Peyer's patch (tissue), 4 donors: Measurements from ENCODE around the gene ZNF622. TPM values are rescaled to one million over a fixed set of nuclear protein-coding genes. Genes with fewer than 3 reads are reported as not detected.

Experiments
- DNase-seq, 3 donors: peaks; one replicate each; pipeline ENCODE4 v3.0.0-alpha.2; 2017 to 2019
- H3K27ac ChIP-seq, 4 donors: fragments of 200-600 bp; sonication (generic); one replicate each; pipeline ENCODE4 v1.5.1; 2016 to 2019
- H3K27me3 ChIP-seq, 2 donors: fragments of 200-600 bp; sonication (generic); one replicate each; pipeline ENCODE4 v1.5.1; 2019
- H3K36me3 ChIP-seq, 3 donors: fragments of 200-600 bp; sonication (generic); one replicate each; pipeline ENCODE4 v1.5.1; 2016 to 2019
- H3K4me1 ChIP-seq, 4 donors: fragments of 200-600 bp; sonication (generic); one replicate each; pipeline ENCODE4 v1.5.1; 2016 to 2019
- H3K4me3 ChIP-seq, 4 donors: fragments of 200-600 bp; sonication (generic); 1 replicate in 3 of 4; 2 replicates in 1 of 4; pipeline ENCODE4 v1.5.1; 2016 to 2019; ENCODE audit warnings: mild to moderate bottlenecking in 1 of 4
- H3K9me3 ChIP-seq, 4 donors: fragments of 200-600 bp; sonication (generic); one replicate each; pipeline ENCODE4 v1.5.1; 2016 to 2019; ENCODE audit warnings: mild to moderate bottlenecking in 1 of 4
- POLR2A ChIP-seq, 2 donors: fragments of 450-650 bp; IDR thresholded peaks; one replicate each; pipeline ENCODE4 v1.5.1; 2017; ENCODE audit warnings: antibody characterized with exemption in 2 of 2, mild to moderate bottlenecking in 2 of 2, moderate library complexity in 2 of 2
- total RNA-seq, 4 donors: library from RNA; depleted of rRNA; stranded (reverse); fragments of >200 nt; gene quantifications; one replicate each; pipeline ENCODE4 v1.1.0, GENCODE V29; 2016
- TF ChIP-seq, protein P1 (sequence below), 6 experiments: fragments of 450-650 bp in 4 of 6; fragments of 200-600 bp in 2 of 6; sonication (generic) in 1 of 6; IDR thresholded peaks; one replicate each; pipeline ENCODE4 v1.5.1; 2017 to 2019; ENCODE audit warnings: antibody characterized with exemption in 6 of 6, mild to moderate bottlenecking in 3 of 6, moderate library complexity in 1 of 6

ZNF622 gene
- total RNA-seq, 4 donors from 2014 or later, result 26.7 to 44.6 (median 32.5) TPM

DNA sequence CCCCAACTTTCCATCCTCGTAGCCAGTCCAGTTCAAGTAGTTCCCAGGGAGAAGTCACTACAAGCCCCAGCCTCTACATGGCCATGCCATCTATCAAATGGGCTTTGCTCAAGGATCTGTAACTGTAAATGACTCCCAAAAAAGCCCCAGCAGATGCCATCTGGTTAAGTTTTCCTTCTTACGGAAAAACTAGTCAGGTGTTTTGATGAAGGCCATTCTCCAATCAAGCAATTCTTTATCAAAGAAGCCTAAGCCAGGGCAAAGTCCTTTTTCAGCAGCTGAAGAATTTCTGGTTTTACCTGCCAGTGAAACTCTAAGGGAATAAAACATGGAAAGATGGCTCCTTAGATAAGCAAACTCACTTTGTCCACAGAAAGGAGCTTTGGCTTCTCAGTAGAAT lies 21.9 kb upstream of the ZNF622 start:
- H3K27ac ChIP-seq, result peak overlapping the region in 1 of 4 donors; percentile 40
- H3K27me3 ChIP-seq, result no peaks in the 10 kb centered on the region
- H3K36me3 ChIP-seq, result no peaks in the 10 kb centered on the region
- H3K4me3 ChIP-seq, result no peak overlapping the region
- peaks cover 0 to 35% (median 0%) of the 10 kb centered on the region in 4 donors for H3K4me1 ChIP-seq
- H3K9me3 ChIP-seq, result no peaks in the 10 kb centered on the region
- no peak for DNase-seq
- no peak for TF ChIP-seq POLR2A (IDR thresholded peaks at IDR 0.05)
- TF ChIP-seq, protein P1, sequence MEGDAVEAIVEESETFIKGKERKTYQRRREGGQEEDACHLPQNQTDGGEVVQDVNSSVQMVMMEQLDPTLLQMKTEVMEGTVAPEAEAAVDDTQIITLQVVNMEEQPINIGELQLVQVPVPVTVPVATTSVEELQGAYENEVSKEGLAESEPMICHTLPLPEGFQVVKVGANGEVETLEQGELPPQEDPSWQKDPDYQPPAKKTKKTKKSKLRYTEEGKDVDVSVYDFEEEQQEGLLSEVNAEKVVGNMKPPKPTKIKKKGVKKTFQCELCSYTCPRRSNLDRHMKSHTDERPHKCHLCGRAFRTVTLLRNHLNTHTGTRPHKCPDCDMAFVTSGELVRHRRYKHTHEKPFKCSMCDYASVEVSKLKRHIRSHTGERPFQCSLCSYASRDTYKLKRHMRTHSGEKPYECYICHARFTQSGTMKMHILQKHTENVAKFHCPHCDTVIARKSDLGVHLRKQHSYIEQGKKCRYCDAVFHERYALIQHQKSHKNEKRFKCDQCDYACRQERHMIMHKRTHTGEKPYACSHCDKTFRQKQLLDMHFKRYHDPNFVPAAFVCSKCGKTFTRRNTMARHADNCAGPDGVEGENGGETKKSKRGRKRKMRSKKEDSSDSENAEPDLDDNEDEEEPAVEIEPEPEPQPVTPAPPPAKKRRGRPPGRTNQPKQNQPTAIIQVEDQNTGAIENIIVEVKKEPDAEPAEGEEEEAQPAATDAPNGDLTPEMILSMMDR (IDR thresholded peaks at IDR 0.05), result no peak

DNA sequence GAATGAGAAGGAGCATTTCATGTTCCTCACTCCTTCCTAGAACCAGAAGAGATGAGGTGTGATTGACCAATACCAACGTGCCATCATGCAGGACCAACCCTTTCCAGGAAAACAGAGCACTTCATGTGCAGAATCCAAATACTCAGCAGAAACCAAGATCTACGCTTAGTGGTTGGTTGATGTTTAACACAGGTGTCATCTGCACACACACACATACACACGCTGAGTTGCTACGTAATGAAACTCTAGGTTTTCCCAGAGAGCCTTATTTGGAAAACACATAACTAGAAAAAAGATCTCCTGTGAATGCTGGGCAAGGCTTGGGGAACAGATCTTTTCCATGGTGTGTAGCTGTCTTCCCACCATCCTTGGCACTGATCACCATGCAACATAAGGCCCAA lies 21.1 kb upstream of the ZNF622 start:
- H3K27me3 ChIP-seq, result no peaks in the 10 kb centered on the region
- H3K27ac ChIP-seq, result peak overlapping the region in 1 of 4 donors; percentile 40
- TF ChIP-seq, protein P1 (IDR thresholded peaks at IDR 0.05), result no peak
- TF ChIP-seq POLR2A (IDR thresholded peaks at IDR 0.05), result no peak
- no peaks in the 10 kb centered on the region for H3K36me3 ChIP-seq
- no peaks in the 10 kb centered on the region for H3K9me3 ChIP-seq
- DNase-seq, result peak in 1 of 3 donors; percentile 49
- H3K4me3 ChIP-seq, result no peak overlapping the region
- peaks cover 0 to 29% (median 0%) of the 10 kb centered on the region in 4 donors for H3K4me1 ChIP-seq

DNA sequence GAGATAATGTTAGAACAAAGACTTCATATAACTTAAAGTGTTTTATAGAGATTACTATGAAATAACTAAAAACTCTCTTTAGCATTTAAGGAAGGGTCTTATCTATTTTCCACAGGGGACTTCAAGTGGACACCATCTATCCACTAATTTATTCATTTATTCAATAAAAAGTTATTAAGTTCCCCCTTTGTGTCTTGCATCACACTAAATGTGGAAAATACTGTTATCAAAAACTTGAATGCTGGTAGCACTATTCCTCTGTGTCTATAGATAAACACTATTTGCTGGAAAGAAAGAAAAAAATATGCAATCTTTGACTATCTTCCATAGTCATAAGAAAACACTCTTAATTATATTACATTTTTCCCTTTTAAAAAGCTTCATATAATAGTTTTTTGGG lies 20.1 kb upstream of the ZNF622 start:
- TF ChIP-seq POLR2A (IDR thresholded peaks at IDR 0.05), result no peak
- TF ChIP-seq, protein P1 (IDR thresholded peaks at IDR 0.05), result no peak
- no peaks in the 10 kb centered on the region for H3K9me3 ChIP-seq
- no peak for DNase-seq
- H3K27me3 ChIP-seq, result no peaks in the 10 kb centered on the region
- H3K4me3 ChIP-seq, result no peak overlapping the region
- H3K27ac ChIP-seq, result no peak overlapping the region
- peaks cover 0 to 29% (median 0%) of the 10 kb centered on the region in 4 donors for H3K4me1 ChIP-seq
- H3K36me3 ChIP-seq, result no peaks in the 10 kb centered on the region

DNA sequence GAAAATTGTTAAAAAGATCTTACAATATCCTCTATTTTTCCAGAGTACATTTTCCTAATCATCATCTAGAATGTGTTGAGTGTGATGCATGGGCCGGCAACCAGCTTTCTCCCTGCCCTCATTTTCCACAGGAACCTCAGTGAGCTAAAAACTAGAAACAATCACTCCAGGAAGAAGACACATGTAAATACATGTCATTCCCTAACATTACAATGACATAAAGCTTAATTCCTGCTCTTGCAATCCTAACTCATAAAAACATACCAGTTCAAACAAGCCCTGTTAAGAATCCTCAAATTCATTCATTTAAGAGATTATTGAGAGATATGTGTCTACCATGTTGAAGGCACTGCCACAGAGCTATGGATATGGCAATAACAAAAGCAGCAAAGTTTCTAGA lies 18.5 kb upstream of the ZNF622 start:
- no peaks in the 10 kb centered on the region for H3K9me3 ChIP-seq
- no peak for DNase-seq
- H3K4me3 ChIP-seq, result no peak overlapping the region
- H3K27me3 ChIP-seq, result no peaks in the 10 kb centered on the region
- H3K27ac ChIP-seq, result no peak overlapping the region
- no peak for TF ChIP-seq POLR2A (IDR thresholded peaks at IDR 0.05)
- TF ChIP-seq, protein P1 (IDR thresholded peaks at IDR 0.05), result no peak
- peaks cover 0 to 3% (median 0%) of the 10 kb centered on the region in 3 donors for H3K36me3 ChIP-seq
- peaks cover 0 to 29% (median 0%) of the 10 kb centered on the region in 4 donors for H3K4me1 ChIP-seq

DNA sequence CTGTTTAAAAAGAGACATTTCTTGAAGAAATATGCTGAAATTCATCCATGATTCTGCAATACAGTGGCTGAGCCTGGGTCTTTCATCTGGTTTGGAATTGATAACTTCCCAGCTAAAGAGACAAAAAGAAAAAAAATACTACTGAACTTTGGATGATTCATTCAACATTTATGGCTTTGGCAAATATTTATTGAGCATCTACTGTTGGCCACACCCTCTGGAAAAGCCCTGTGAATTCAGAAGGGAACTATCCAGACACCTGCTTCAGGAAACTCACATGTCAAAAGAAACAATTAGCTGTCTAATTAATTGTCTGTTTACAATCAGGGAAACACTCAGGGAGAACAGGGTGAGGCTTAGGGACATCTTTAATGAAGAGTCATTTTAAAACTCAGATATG lies 17.8 kb upstream of the ZNF622 start:
- Histone ChIP-seq H3K27me3 (no peaks in the 10 kb centered on the region), H3K4me3 (no peak overlapping the region), H3K27ac (peak overlapping the region in 1 of 4 donors; percentile 11), H3K4me1 (peaks cover 0 to 25% (median 0%) of the 10 kb centered on the region in 4 donors), H3K9me3 (no peaks in the 10 kb centered on the region), H3K36me3 (peaks cover 0 to 3% (median 0%) of the 10 kb centered on the region in 3 donors)
- no peak for DNase-seq
- no peak for TF ChIP-seq POLR2A (IDR thresholded peaks at IDR 0.05)
- TF ChIP-seq, protein P1 (IDR thresholded peaks at IDR 0.05), result no peak

DNA sequence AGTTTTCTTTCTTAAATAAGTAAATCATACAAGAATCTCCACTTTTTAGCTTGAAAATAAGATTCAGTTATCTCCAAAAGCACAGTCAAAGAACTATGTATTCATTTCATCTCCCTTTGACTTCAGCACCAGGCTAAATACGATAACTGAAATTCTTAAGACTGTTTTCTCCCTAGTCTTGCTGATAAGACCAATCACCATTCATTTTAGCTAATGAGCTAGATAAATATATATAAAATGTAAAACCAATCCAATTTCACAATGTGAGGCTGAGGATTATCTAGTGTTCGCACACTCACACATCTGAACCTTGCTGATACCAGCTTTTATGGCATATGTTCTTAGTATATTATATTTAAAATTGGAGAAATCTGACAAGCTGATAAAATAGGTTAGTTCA lies 17.3 kb upstream of the ZNF622 start:
- TF ChIP-seq POLR2A (IDR thresholded peaks at IDR 0.05), result no peak
- TF ChIP-seq, protein P1 (IDR thresholded peaks at IDR 0.05), result no peak
- Histone ChIP-seq H3K4me1 (peaks cover 0 to 20% (median 0%) of the 10 kb centered on the region in 4 donors), H3K27me3 (no peaks in the 10 kb centered on the region), H3K4me3 (no peak overlapping the region), H3K36me3 (peaks cover 0 to 3% (median 0%) of the 10 kb centered on the region in 3 donors), H3K9me3 (no peaks in the 10 kb centered on the region), H3K27ac (peak overlapping the region in 1 of 4 donors; percentile 11)
- no peak for DNase-seq
